ENCODE results near the gene RIMS3. TPM values are rescaled to one million over a fixed set of nuclear protein-coding genes. Genes with fewer than 3 reads are reported as not detected.
"Not testable (repeated sequence)": the region's sequence is repeated elsewhere in the genome, so short reads cannot be mapped to it uniquely, and the experiment has no call there.

The RIMS3 gene
- total RNA-seq, 2 donors from 2014 or later: 8.2 to 11.2 TPM

GRCh38 chr1:40620586-40621210, 44.8 kb downstream of the RIMS3 start:
- DNase-seq (ENCODE audit: low spot score): no peak
- intact Hi-C loops (cut with DNase I): loop anchor here in 1 of 2 donors (10.0 kb wide), 1 partner anchor 214 kb away; no protein-coding TSS in a partner anchor

- intact Hi-C loops (cut with DNase I): loop anchor here in 1 of 2 donors (10.0 kb wide), 1 partner anchor 215 kb away; no protein-coding TSS in a partner anchor
- no peak for DNase-seq (ENCODE audit: low spot score)
Observed at GRCh38 chr1:40620150-40620549, 45.3 kb downstream of the RIMS3 start.

- intact Hi-C loops (cut with DNase I): loop anchor here in 1 of 2 donors (10.0 kb wide), 1 partner anchor 337 kb away; no protein-coding TSS in a partner anchor
- DNase-seq (ENCODE audit: low spot score): no peak
Observed at GRCh38 chr1:40618108-40618507, 47.4 kb downstream of the RIMS3 start.

- DNase-seq (ENCODE audit: low spot score): no peak
- intact Hi-C loops (cut with DNase I): loop anchor here in 1 of 2 donors (10.0 kb wide), 1 partner anchor 342 kb away; no protein-coding TSS in a partner anchor
Observed at GRCh38 chr1:40612345-40612831, 53.1 kb downstream of the RIMS3 start.

- intact Hi-C loops (cut with DNase I): loop anchor here in 1 of 2 donors (10.0 kb wide), 1 partner anchor 345 kb away; no protein-coding TSS in a partner anchor
- no peak for DNase-seq (ENCODE audit: low spot score)
Observed at GRCh38 chr1:40610156-40610555, 55.3 kb downstream of the RIMS3 start.

GRCh38 chr1:40607921-40608320, 57.6 kb downstream of the RIMS3 start:
- intact Hi-C loops (cut with DNase I): loop anchor here in 1 of 2 donors (10.0 kb wide), 2 partner anchors 237 to 347 kb away; no protein-coding TSS in a partner anchor
- no peak for DNase-seq (ENCODE audit: low spot score)

- intact Hi-C loops (cut with DNase I): loop anchor here in 1 of 2 donors (10.0 kb wide), 2 partner anchors 238 to 348 kb away; no protein-coding TSS in a partner anchor
- DNase-seq (ENCODE audit: low spot score): no peak
Observed at GRCh38 chr1:40606978-40607377, 58.5 kb downstream of the RIMS3 start.

GRCh38 chr1:40606194-40606593, 59.3 kb downstream of the RIMS3 start:
- intact Hi-C loops (cut with DNase I): loop anchor here in 1 of 2 donors (10.0 kb wide), 2 partner anchors 239 to 349 kb away; no protein-coding TSS in a partner anchor
- DNase-seq (ENCODE audit: low spot score): no peak

GRCh38 chr1:40599926-40600325, 65.6 kb downstream of the RIMS3 start:
- intact Hi-C loops (cut with DNase I): loop anchor here in 1 of 2 donors (10.0 kb wide), 2 partner anchors 245 to 355 kb away; no protein-coding TSS in a partner anchor
- DNase-seq (ENCODE audit: low spot score): no peak

- intact Hi-C loops (cut with DNase I): no loop called here
- no peak for DNase-seq (ENCODE audit: low spot score)
Observed at GRCh38 chr1:40595623-40596022, 69.9 kb downstream of the RIMS3 start.

- DNase-seq (ENCODE audit: low spot score): no peak
- intact Hi-C loops (cut with DNase I): no loop called here
Observed at GRCh38 chr1:40594187-40594531, 71.3 kb downstream of the RIMS3 start.

GRCh38 chr1:40593449-40594186, 71.9 kb downstream of the RIMS3 start:
- intact Hi-C loops (cut with DNase I): no loop called here

GRCh38 chr1:40592107-40592803, 73.2 kb downstream of the RIMS3 start:
- intact Hi-C loops (cut with DNase I): no loop called here
- DNase-seq (ENCODE audit: low spot score): no peak

More at GRCh38 chr1:40593449-40594186, 71.9 kb downstream of the RIMS3 start:
- no peak for DNase-seq (ENCODE audit: low spot score)

- DNase-seq (ENCODE audit: low spot score): no peak
- intact Hi-C loops (cut with DNase I): no loop called here
Observed at GRCh38 chr1:40588586-40588985, 76.9 kb downstream of the RIMS3 start.

GRCh38 chr1:40583980-40584379, 81.5 kb downstream of the RIMS3 start:
- no peak for DNase-seq (ENCODE audit: low spot score)
- intact Hi-C loops (cut with DNase I): no loop called here

GRCh38 chr1:40582116-40582515, 83.4 kb downstream of the RIMS3 start:
- no peak for DNase-seq (ENCODE audit: low spot score)
- intact Hi-C loops (cut with DNase I): no loop called here

- no peak for DNase-seq (ENCODE audit: low spot score)
- intact Hi-C loops (cut with DNase I): no loop called here
Observed at GRCh38 chr1:40575336-40575735, 90.1 kb downstream of the RIMS3 start.

GRCh38 chr1:40574805-40575204, 90.7 kb downstream of the RIMS3 start:
- intact Hi-C loops (cut with DNase I); DNase-seq (ENCODE audit: low spot score): not testable (repeated sequence)
